IPS-NIHi7 (cell line): ENCODE measurements around the gene EXO5.
"Not testable (repeated sequence)": the region's sequence is repeated elsewhere in the genome, so short reads cannot be mapped to it uniquely, and the experiment has no call there.

Experiments used
- DNase-seq: peaks from one replicate; pipeline ENCODE4 v3.0.0; 2012; ENCODE audit warnings: mixed read lengths; ENCODE audit errors: extremely low spot score

The EXO5 gene

GRCh38 chr1:40508375-40509341 is at the start of gene EXO5:
TSS of gene EXO5 (plus strand) at chr1:40508767. CDS start at chr1:40514545, 5,778 bp downstream.
- peak; percentile 67 for DNase-seq

GRCh38 chr1:40462956-40463590 is 45.5 kb upstream of the EXO5 start:
- DNase-seq: no peak

- DNase-seq: no peak
Measured at GRCh38 chr1:40469327-40469726, 39.2 kb upstream of the EXO5 start.

- DNase-seq: no peak
Measured at GRCh38 chr1:40475268-40475667, 33.3 kb upstream of the EXO5 start.

- DNase-seq: peak; percentile 91
Measured at GRCh38 chr1:40476924-40477677, 31.5 kb upstream of the EXO5 start, which contains the start of gene ZFP69. TSS of gene ZFP69 (plus strand) at chr1:40477290. CDS start at chr1:40479362, 2,072 bp downstream.

- no peak for DNase-seq
Measured at GRCh38 chr1:40477678-40478053, 30.9 kb upstream of the EXO5 start.

GRCh38 chr1:40478276-40478675 is 30.3 kb upstream of the EXO5 start:
- DNase-seq: no peak

- DNase-seq: no peak
Measured at GRCh38 chr1:40479156-40479555, 29.4 kb upstream of the EXO5 start.

- no peak for DNase-seq
Measured at GRCh38 chr1:40495315-40495903, 13.2 kb upstream of the EXO5 start.

- DNase-seq: not testable (repeated sequence)
Measured at GRCh38 chr1:40502651-40503050, 5.9 kb upstream of the EXO5 start.

GRCh38 chr1:40507973-40508372 is 594 bp upstream of the EXO5 start:
- no peak for DNase-seq

GRCh38 chr1:40519517-40519916 is 10.9 kb downstream of the EXO5 start:
- DNase-seq: no peak

- DNase-seq: peak; percentile 11
Measured at GRCh38 chr1:40530735-40531380, 22.3 kb downstream of the EXO5 start.

- peak; percentile 98 for DNase-seq
Measured at GRCh38 chr1:40531381-40532061, 23.0 kb downstream of the EXO5 start, which contains the start of gene ZNF684. TSS of gene ZNF684 (plus strand) at chr1:40531637. CDS start at chr1:40533167, 1,530 bp downstream.

- DNase-seq: no peak
Measured at GRCh38 chr1:40532062-40532389, 23.5 kb downstream of the EXO5 start.

GRCh38 chr1:40532844-40533424 is 24.4 kb downstream of the EXO5 start:
- peak; percentile 66 for DNase-seq

GRCh38 chr1:40534589-40534988 is 26.0 kb downstream of the EXO5 start:
- no peak for DNase-seq

- no peak for DNase-seq
Measured at GRCh38 chr1:40535732-40536131, 27.2 kb downstream of the EXO5 start.

GRCh38 chr1:40539338-40539737 is 30.8 kb downstream of the EXO5 start:
- DNase-seq: no peak

GRCh38 chr1:40546957-40547356 is 38.4 kb downstream of the EXO5 start:
- DNase-seq: no peak
